WTC11 (cell line): ENCODE measurements around the gene TACR1.

Source experiments
- CTCF ChIP-seq: fragments of 200-600 bp; IDR thresholded peaks from 2 replicates; pipeline ENCODE4 v1.8.0; 2022; ENCODE audit warnings: antibody characterized with exemption
- KAT7 ChIP-seq: sonication (generic); formaldehyde crosslinking; IDR thresholded peaks from 2 replicates; pipeline ENCODE4 v1.8.1; 2023; ENCODE audit warnings: missing genetic modification reagents, mild to moderate bottlenecking, borderline replicate concordance
- MYBL2 ChIP-seq: sonication (generic); formaldehyde crosslinking; IDR thresholded peaks from 2 replicates; pipeline ENCODE4 v1.8.1; 2023; ENCODE audit warnings: mild to moderate bottlenecking, moderate library complexity, missing genetic modification reagents
- SP1 ChIP-seq: sonication (generic); formaldehyde crosslinking; conservative IDR thresholded peaks from 2 replicates; pipeline ENCODE4 v1.8.1; 2022; ENCODE audit warnings: missing genetic modification reagents
- ZNF416 ChIP-seq: fragments of 250-450 bp; sonication (Bioruptor Pico); IDR thresholded peaks from 2 replicates; pipeline ENCODE4 v1.9.0; 2021; ENCODE audit warnings: mild to moderate bottlenecking, inconsistent platforms
- TF ChIP-seq, protein P1 (sequence below): sonication (generic); formaldehyde crosslinking; IDR thresholded peaks from 2 replicates; pipeline ENCODE4 v1.8.1; 2022; ENCODE audit warnings: low read depth, missing genetic modification reagents, borderline replicate concordance

GRCh38 chr2:75021672-75022071, 177.6 kb downstream of the TACR1 start:
- TF ChIP-seq MYBL2 (CRISPR knock-in tag): no peak
- no peak for TF ChIP-seq KAT7 (CRISPR knock-in tag)
- no peak for TF ChIP-seq ZNF416 (CRISPR knock-in tag)
- no peak for TF ChIP-seq SP1
- TF ChIP-seq, protein P1, sequence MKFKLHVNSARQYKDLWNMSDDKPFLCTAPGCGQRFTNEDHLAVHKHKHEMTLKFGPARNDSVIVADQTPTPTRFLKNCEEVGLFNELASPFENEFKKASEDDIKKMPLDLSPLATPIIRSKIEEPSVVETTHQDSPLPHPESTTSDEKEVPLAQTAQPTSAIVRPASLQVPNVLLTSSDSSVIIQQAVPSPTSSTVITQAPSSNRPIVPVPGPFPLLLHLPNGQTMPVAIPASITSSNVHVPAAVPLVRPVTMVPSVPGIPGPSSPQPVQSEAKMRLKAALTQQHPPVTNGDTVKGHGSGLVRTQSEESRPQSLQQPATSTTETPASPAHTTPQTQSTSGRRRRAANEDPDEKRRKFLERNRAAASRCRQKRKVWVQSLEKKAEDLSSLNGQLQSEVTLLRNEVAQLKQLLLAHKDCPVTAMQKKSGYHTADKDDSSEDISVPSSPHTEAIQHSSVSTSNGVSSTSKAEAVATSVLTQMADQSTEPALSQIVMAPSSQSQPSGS (CRISPR knock-in tag): no peak
- TF ChIP-seq CTCF: no peak
